BLaER1 treated with 17β-estradiol and CSF1 and Interleukin-3, amounts not matched to agents 10 nM and 100 nM (cell line): ENCODE results near the gene HOTAIR.

Source experiments
- H3K27ac ChIP-seq, 11 experiments: shearing (Covaris generic); formaldehyde crosslinking; 2 replicates each; pipeline ENCODE4 v1.8.1; 2022
- H3K27me3 ChIP-seq, 11 experiments: shearing (Covaris generic); formaldehyde crosslinking; 2 replicates each; pipeline ENCODE4 v1.8.1; 2022
- H3K36me3 ChIP-seq, 11 experiments: shearing (Covaris generic); formaldehyde crosslinking; 2 replicates each; pipeline ENCODE4 v1.8.1; 2022
- H3K4me1 ChIP-seq, 10 experiments: shearing (Covaris generic); formaldehyde crosslinking; 2 replicates each; pipeline ENCODE4 v1.8.1; 2022
- H3K4me2 ChIP-seq, 11 experiments: shearing (Covaris generic); formaldehyde crosslinking; 2 replicates each; pipeline ENCODE4 v1.8.1; 2022
- H3K4me3 ChIP-seq, 10 experiments: shearing (Covaris generic); formaldehyde crosslinking; 2 replicates each; pipeline ENCODE4 v1.8.1; 2022
- H3K9ac ChIP-seq, 11 experiments: shearing (Covaris generic); formaldehyde crosslinking; 2 replicates each; pipeline ENCODE4 v1.8.1; 2022
- H3K9me3 ChIP-seq, 11 experiments: shearing (Covaris generic); formaldehyde crosslinking; replicated peaks in 1 of 11; 2 replicates each; pipeline ENCODE4 v1.8.1; 2022
- H4K20me1 ChIP-seq, 11 experiments: shearing (Covaris generic); formaldehyde crosslinking; 2 replicates each; pipeline ENCODE4 v1.8.1; 2022
- Cebpa-rat ChIP-seq, 11 experiments: shearing (Covaris generic); IDR thresholded peaks; 2 replicates each; pipeline ENCODE4 v1.8.1; 2022

HOTAIR gene

GRCh38 chr12:54012631-54013409 is 38.1 kb upstream of the HOTAIR start:
- no peak overlapping the region for H3K4me3 ChIP-seq
- H3K36me3 ChIP-seq = no peaks in the 10 kb centered on the region
- no peak overlapping the region for H3K9ac ChIP-seq
- H3K4me1 ChIP-seq = peaks cover 0 to 7% (median 0%) of the 10 kb centered on the region in 10 experiments; a peak in 3 of 20 replicates
- H3K27ac ChIP-seq = no peak overlapping the region
- TF ChIP-seq Cebpa-rat (IDR thresholded peaks at IDR 0.05) = no peak
- H3K27me3 ChIP-seq = peaks cover 99 to 100% (median 100%) of the 10 kb centered on the region in 11 experiments
- H3K4me2 ChIP-seq = no peak overlapping the region
- peaks cover 0 to 32% (median 5%) of the 10 kb centered on the region in 11 experiments; a peak in 8 of 22 replicates for H3K9me3 ChIP-seq
- peaks cover 0 to 89% (median 68%) of the 10 kb centered on the region in 11 experiments; a peak in 18 of 22 replicates for H4K20me1 ChIP-seq

- no peak for TF ChIP-seq Cebpa-rat (IDR thresholded peaks at IDR 0.05)
- Histone ChIP-seq H3K27ac (no peak overlapping the region), H3K4me1 (peaks cover 0 to 8% (median 1%) of the 10 kb centered on the region in 10 experiments; a peak in 7 of 20 replicates), H3K27me3 (peaks cover 99 to 100% (median 100%) of the 10 kb centered on the region in 11 experiments), H4K20me1 (peaks cover 0 to 89% (median 70%) of the 10 kb centered on the region in 11 experiments; a peak in 18 of 22 replicates), H3K9me3 (peaks cover 0 to 29% (median 5%) of the 10 kb centered on the region in 11 experiments; a peak in 8 of 22 replicates), H3K4me3 (0 out of 20 replicates have a peak overlapping the region, but pooled peaks of 1 of the 10 experiments have one; percentile 11), H3K9ac (no peak overlapping the region), H3K4me2 (peak overlapping the region in 2 of 11 experiments; percentile 6 to 40; a peak in 2 of 22 replicates), H3K36me3 (no peaks in the 10 kb centered on the region)
Observed at GRCh38 chr12:54011665-54012532, 37.1 kb upstream of the HOTAIR start.

GRCh38 chr12:54010972-54011664 is 36.4 kb upstream of the HOTAIR start:
- Histone ChIP-seq H3K4me2 (peak overlapping the region in 2 of 11 experiments; percentile 6 to 40; a peak in 2 of 22 replicates), H3K27ac (no peak overlapping the region), H3K36me3 (no peaks in the 10 kb centered on the region), H3K9me3 (peaks cover 0 to 28% (median 5%) of the 10 kb centered on the region in 11 experiments; a peak in 8 of 22 replicates), H4K20me1 (peaks cover 0 to 95% (median 77%) of the 10 kb centered on the region in 11 experiments; a peak in 18 of 22 replicates), H3K9ac (no peak overlapping the region), H3K27me3 (peaks cover 99 to 100% (median 100%) of the 10 kb centered on the region in 11 experiments), H3K4me3 (0 out of 20 replicates have a peak overlapping the region, but pooled peaks of 1 of the 10 experiments have one; percentile 11), H3K4me1 (peaks cover 0 to 15% (median 9%) of the 10 kb centered on the region in 10 experiments; a peak in 14 of 20 replicates)
- no peak for TF ChIP-seq Cebpa-rat (IDR thresholded peaks at IDR 0.05)

- H3K27ac ChIP-seq = no peak overlapping the region
- peaks cover 0 to 95% (median 76%) of the 10 kb centered on the region in 11 experiments; a peak in 18 of 22 replicates for H4K20me1 ChIP-seq
- H3K4me3 ChIP-seq = no peak overlapping the region
- H3K9ac ChIP-seq = no peak overlapping the region
- no peak for TF ChIP-seq Cebpa-rat (IDR thresholded peaks at IDR 0.05)
- H3K4me1 ChIP-seq = peaks cover 0 to 17% (median 10%) of the 10 kb centered on the region in 10 experiments; a peak in 14 of 20 replicates
- peaks cover 99 to 100% (median 100%) of the 10 kb centered on the region in 11 experiments for H3K27me3 ChIP-seq
- H3K36me3 ChIP-seq = no peaks in the 10 kb centered on the region
- H3K4me2 ChIP-seq = no peak overlapping the region
- peaks cover 0 to 22% (median 2%) of the 10 kb centered on the region in 11 experiments; a peak in 7 of 22 replicates for H3K9me3 ChIP-seq
Observed at GRCh38 chr12:54010053-54010971, 35.6 kb upstream of the HOTAIR start.

- peaks cover 99 to 100% (median 100%) of the 10 kb centered on the region in 11 experiments for H3K27me3 ChIP-seq
- H3K4me3 ChIP-seq = no peak overlapping the region
- TF ChIP-seq Cebpa-rat (IDR thresholded peaks at IDR 0.05) = no peak
- no peak overlapping the region for H3K27ac ChIP-seq
- peaks cover 0 to 95% (median 80%) of the 10 kb centered on the region in 11 experiments; a peak in 18 of 22 replicates for H4K20me1 ChIP-seq
- H3K4me2 ChIP-seq = no peak overlapping the region
- peaks cover 0 to 16% (median 0%) of the 10 kb centered on the region in 11 experiments; a peak in 4 of 22 replicates for H3K9me3 ChIP-seq
- no peak overlapping the region for H3K9ac ChIP-seq
- peaks cover 0 to 17% (median 10%) of the 10 kb centered on the region in 10 experiments; a peak in 14 of 20 replicates for H3K4me1 ChIP-seq
- H3K36me3 ChIP-seq = no peaks in the 10 kb centered on the region
Observed at GRCh38 chr12:54009171-54010052, 34.7 kb upstream of the HOTAIR start.

GRCh38 chr12:54008260-54008552 is 33.5 kb upstream of the HOTAIR start:
- peaks cover 0 to 17% (median 10%) of the 10 kb centered on the region in 10 experiments; a peak in 14 of 20 replicates for H3K4me1 ChIP-seq
- no peak overlapping the region for H3K4me2 ChIP-seq
- no peak overlapping the region for H3K9ac ChIP-seq
- H3K36me3 ChIP-seq = no peaks in the 10 kb centered on the region
- no peak overlapping the region for H3K27ac ChIP-seq
- TF ChIP-seq Cebpa-rat (IDR thresholded peaks at IDR 0.05) = no peak
- no peak overlapping the region for H3K4me3 ChIP-seq
- H3K9me3 ChIP-seq = peaks cover 0 to 5% (median 0%) of the 10 kb centered on the region in 11 experiments; a peak in 3 of 22 replicates
- peaks cover 0 to 93% (median 84%) of the 10 kb centered on the region in 11 experiments; a peak in 18 of 22 replicates for H4K20me1 ChIP-seq
- peaks cover 99 to 100% (median 100%) of the 10 kb centered on the region in 11 experiments for H3K27me3 ChIP-seq
